ENCODE results near the gene NAIF1.

- no peak for TF ChIP-seq GATA2 (IDR thresholded peaks at IDR 0.05; ENCODE audit: low read depth, low read length)
- no peak for TF ChIP-seq GATA3 (IDR thresholded peaks at IDR 0.05; ENCODE audit: low read depth, low read length)
These were observed 6.2 kb upstream of the NAIF1 start for GRCh38 chr9:128073253-128073886.

Measured in SH-SY5Y (cell line).